Umbilical cord (tissue), 2 donors: ENCODE results near the gene RAP1B. TPM values are rescaled to one million over a fixed set of nuclear protein-coding genes. Genes with fewer than 3 reads are reported as not detected.
A peak's percentile ranks its signal among the peaks of the same experiment; 100 is the strongest.
"Not testable (repeated sequence)": the region's sequence is repeated elsewhere in the genome, so short reads cannot be mapped to it uniquely, and the experiment has no call there.

ENCODE experiments used
- DNase-seq: peaks from one replicate; pipeline ENCODE4 v3.0.0-alpha.2; 2015; ENCODE audit warnings: low spot score
- total RNA-seq: library from RNA; depleted of rRNA; stranded (reverse); fragments of >200 nt; gene quantifications from one replicate; pipeline ENCODE4 v1.2.3, GENCODE V29; 2014; ENCODE audit warnings: low replicate concordance; ENCODE audit not compliant: insufficient read depth

RAP1B gene
- total RNA-seq, 1 donor from 2014 or later = 103 TPM

DNA sequence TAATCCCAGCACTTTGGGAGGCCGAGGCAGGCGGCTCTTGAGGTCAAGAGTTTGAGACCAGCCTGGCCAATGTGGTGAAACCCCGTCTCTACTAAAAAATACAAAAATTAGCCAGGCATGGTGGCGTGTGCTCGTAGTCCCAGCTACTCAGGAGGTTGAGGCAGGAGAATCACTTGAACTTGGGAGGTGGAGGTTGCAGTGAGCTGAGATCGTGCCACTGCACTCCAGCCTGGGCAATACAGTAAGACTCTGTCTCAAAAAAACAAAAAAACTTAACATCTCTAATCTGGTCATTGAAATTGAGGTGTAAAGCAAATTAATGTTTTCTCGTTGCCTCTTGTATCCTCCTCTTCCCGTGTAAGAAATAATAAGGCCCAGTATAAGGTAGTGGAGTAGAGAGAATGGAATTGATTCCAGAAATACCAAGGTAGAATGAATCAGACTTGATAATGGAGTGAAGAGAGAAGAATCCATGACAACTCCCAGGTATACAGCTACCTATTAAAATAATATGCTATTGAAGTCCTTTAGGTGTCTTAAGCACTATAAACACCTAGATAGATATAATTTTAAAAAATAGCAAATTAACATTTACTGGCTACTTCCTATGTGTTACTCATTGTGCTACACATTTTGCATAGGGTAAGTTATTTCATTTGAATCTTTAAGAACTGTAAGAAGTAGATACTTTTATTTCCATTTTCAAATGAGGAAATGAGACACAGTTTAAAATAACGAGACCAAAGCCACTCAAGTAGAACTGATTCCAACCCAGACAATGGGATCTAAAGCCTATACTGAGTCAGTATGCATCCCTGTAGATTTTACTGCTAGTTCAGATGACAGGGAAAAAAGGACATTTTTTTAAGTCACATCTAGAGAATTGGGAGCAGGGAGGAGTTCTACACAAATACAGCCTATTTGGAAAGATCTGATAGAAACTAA lies 23.2 kb downstream of the RAP1B start:
- no peak for DNase-seq

DNA sequence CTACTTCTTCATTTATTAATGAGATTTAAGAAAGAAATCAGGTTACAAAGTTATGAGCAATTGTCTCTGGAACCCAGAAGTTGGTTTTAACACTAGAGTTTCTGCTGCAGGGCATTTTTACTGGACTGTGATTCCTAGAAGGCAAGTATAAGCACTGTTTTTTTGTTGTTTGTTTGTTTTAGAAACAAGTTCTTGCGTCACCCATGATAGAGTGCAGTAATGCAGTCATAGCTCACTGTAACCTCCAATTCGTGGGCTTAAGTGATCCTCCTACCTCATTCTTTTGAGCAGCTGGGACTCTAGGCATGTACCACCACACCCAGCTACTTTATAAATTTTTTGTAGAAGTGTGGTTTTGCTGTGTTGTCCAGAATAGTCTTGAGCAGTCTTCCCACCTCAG lies 25.6 kb downstream of the RAP1B start:
- DNase-seq = no peak

DNA sequence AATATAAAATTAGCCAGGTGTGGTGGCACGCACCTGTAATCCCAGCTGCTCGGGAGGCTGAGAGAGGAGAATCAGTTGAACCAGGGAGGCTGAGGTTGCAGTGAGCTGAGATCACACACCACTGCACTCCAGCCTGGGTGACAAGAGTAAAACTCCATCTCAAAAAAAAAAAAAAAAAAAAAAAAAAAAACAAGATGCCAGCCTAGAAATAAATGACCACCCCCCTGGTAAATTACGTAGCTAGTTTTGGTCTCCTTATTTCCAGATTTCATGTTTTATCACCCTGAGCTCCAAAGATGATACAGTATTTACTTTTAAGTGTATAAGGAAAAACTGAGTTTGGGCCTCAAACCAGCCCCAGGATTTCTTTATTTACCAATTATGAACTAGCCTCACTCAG lies 26.7 kb downstream of the RAP1B start:
- not testable (repeated sequence) for DNase-seq

DNA sequence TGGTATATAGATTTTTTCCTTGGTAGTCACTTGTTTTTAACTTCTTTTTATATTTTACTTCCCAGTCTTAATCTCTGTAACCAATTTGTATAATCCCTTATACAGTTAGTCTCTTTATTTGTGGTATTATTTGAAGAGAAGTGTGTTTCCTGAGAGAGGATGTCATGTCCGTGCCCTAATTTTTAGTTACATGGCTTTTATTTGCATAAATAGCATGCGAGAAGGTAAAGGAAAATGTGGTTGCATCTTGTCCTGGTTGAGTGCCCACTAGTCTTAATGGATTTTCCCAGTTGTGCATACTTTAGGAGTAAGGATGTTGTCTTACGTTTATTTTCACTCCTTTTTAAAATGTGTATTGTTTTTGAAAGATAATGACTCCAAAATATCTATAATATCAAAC lies 27.5 kb downstream of the RAP1B start:
- DNase-seq = no peak

DNA sequence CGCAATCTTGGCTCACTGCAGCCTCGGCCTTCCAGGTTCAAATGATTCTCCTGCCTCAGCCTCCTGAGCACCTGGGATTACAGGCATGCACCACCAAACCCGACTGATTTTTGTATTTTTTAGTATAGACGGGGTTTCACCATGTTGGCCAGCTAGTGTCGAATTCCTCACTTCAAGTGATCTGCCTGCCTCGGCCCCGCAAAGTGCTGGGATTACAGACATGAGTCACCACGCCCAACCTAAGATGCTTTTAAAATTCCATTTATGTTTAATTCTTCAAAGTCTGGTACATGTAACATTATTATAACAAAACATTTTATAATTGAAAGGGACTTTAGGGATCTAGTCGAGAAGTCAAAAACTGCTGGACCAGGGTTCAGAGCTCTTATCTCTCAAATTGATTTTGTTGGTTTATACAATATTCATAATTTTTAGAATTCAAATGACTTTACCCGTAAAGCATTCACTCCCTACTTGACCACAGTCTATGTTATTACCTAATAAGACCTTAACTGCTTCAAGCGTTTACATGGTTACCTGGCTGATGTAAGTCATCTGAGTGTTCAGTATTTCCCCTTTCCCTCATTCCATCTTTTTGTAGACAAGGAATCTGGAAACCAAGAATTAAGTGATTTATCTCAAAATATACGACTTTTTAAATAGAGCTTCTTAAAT lies 28.2 kb downstream of the RAP1B start:
- DNase-seq = no peak

DNA sequence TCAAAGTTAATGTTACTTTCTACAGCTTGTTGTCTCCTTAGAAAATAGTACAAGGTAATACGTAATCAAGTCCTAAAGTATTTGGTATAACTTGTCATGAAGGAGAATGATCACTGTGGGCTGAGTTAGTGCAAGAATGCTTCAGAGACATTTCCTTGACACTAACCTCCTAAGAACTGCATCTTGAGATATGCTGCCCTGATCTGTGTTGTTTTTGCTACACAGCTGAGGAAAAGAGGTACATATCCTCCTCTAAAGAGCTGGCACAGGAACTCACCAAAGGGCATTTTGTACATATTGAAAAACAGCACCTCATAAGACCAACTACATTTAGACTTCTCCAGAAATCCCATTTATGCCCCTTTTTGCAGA lies 28.7 kb downstream of the RAP1B start:
- DNase-seq = no peak

DNA sequence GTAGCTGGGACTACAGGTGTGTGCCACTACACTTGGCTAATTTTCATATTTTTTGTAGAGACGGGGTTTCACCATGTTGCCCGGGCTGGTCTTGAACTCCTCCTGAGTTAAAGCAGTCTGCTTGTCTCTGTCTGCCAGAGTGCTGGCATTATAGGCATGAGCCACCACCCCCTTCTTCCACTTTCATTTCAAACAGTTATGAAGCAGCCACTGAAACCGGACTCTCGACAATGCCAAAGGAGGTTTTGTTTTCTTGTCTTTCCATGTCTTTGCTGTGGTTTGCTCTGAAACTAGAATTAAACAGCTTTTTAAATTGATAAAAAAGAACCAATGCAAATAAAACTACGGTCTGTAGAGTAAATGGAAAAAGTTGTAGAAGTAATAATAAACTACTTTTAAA lies 30.4 kb downstream of the RAP1B start:
- no peak for DNase-seq

DNA sequence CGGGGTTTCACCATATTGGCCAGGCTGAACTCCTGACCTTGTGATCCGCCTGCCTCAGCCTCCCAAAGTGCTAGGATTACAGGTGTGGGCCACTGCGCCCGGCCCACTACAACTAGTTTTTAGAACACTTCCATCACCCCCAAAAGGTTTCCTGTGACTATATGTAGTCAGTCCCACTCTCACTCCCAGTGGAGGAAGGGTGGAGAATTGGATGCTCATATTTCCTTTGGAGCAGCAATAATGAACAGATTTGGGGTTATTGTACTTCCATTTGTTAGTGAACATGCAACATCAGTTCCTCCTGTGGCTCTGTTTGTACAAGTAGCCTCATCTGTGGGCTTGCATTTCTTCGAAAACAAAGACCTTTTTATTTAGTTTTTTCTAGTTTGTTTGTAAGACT lies 35.8 kb downstream of the RAP1B start:
- DNase-seq = no peak

DNA sequence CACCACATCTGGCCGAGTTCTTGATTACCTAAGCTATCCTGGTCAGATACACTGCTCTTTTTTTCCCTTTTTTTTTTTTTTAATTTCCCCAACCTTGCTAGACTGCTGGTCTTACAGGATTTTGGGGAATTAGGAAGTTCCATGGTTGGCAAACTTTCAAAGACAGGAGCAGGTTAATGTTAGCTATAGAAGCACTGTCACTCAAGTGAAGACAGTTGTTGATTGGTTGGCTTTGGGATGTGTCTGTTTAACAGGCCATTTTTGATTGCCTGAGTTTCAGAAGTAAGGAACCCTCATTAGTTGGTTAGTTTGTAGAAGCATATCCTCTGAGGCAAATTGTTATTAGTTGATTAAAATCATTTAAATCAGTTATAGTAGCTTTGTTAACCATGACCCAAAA lies 36.8 kb downstream of the RAP1B start:
- no peak for DNase-seq

DNA sequence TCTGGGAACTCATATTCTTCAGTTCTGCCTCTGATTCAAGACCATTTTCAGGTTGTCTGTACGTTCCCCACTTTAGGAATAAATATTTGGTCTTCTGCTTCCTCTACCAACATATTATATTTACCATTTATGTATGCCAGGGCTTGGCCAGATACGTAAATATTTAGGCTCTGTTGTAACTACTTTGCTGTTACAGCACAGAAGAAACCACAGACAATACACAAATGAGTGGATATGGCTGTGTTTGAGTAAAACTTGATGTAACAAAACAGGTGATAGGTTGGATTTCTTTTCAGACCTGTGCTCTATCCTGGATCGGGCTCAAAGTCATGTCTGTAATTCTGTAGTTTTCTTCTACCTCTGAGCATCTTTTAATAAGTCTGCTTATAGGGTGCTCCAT lies 37.5 kb downstream of the RAP1B start:
- DNase-seq = no peak

DNA sequence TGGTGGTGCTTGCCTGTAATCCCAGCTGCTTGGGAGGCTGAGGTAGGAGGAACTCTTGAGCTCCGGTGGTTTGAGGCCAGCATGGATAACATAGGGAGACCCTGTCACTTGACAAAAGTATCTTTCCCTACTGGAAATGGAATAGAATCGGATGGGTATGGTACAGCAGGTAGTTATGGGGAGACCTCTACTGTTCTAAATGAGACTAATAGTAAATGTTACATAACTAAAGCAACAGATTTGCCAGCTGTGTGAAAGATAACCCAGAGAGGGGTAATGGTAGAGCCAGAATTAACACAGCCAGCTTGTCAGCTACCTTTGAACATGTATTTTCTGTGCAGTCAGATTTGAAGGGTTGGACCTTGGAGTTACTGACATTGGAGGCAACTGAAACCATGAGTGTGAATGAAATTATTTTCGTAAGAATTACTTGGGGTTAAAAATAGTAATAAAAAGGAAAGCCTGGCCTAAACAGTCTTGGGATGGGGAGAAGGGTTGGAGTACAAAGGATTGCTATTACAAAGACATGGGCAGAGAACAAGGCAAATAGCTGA lies 54.4 kb downstream of the RAP1B start:
- DNase-seq = no peak

DNA sequence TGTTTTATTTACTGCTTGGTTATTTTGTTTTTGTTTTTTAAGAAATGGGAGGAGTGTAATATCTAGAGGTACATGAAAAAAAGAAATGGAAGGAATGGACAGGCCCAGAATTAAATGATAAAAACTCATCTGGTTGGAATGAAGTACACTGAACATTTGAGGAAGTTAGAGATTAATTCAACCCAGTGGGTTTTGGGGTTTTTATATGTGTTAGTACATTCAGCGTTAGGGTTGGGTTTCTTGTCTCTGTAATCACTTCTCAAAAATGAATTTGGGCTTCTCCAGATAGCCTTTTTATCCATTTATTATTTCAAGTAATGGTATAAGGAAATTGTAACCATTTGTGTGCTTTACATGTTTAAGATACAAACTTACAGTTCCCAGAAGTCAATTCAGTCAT lies 56.6 kb downstream of the RAP1B start:
- no peak for DNase-seq

DNA sequence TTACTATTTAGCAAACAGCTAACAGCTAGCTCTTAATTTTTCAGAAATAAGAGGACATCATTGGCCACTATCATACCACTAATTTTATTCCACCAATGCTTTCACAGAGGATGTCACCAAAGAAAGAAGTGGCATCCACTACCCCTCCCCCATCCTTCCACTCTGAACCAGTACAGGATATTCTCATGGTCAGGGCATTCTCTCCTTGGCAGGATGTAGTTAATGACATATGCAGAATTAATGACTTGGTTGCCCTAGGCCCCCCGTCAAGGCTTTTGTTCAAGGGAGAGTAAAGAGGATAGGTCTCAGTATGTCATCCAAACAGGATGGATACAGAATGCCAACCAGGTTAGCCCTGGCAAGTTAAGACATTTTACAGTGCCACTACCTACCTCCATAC lies 57.2 kb downstream of the RAP1B start:
- no peak for DNase-seq

DNA sequence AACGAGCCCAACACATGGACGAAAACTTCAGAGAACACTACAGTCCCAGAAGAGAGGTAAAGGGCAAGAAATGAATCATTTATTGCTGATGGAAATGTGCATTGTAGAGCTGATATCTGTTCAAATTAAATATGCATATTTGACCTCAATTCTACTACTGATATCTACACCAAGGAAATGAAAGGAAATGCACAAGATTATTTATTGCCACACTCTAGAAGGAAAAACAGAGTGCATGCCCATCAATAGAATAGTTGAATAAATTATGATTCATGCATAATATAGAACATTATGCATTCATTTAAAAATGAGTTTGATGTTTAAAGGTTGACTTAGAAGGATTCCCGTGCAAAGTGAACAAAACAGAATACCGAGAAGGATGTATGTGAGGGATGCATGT lies 60.5 kb downstream of the RAP1B start:
- no peak for DNase-seq

DNA sequence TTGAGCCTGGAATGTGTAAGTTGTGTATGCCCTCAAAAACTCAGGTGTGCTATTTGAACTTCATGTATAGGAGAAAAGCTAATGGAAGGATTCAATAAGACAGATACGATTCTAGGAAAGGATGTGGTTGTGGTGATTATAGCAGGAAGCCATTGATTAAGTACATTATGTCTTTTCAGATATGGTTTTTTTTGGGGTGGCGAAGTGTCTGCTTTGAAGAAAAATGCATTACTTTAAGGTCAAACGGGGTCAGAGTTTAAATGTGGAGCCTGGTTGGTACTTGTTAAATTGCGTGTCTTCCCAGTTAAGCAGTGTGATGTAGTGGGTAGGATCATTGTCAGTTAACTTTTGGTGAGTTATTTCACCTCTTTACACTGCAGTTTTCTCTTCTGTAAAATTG lies 63.1 kb downstream of the RAP1B start:
- no peak for DNase-seq

DNA sequence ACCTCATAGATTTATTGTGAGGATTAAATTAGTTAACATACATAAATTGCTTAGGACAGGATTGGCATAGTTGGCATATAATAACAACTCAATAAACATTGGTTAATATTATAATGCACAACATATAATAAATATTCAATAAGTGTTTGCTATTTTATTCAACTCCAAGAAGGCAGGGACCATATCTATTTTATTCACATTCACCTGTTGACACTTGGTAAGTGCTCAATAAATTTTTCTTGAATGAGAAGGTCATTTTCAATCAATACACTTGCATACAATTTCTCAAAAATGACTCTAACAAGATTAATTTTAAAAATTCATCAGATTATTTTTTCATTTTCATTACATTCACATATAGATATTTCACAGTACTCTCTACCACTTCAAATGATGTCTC lies 63.7 kb downstream of the RAP1B start:
- DNase-seq = no peak

DNA sequence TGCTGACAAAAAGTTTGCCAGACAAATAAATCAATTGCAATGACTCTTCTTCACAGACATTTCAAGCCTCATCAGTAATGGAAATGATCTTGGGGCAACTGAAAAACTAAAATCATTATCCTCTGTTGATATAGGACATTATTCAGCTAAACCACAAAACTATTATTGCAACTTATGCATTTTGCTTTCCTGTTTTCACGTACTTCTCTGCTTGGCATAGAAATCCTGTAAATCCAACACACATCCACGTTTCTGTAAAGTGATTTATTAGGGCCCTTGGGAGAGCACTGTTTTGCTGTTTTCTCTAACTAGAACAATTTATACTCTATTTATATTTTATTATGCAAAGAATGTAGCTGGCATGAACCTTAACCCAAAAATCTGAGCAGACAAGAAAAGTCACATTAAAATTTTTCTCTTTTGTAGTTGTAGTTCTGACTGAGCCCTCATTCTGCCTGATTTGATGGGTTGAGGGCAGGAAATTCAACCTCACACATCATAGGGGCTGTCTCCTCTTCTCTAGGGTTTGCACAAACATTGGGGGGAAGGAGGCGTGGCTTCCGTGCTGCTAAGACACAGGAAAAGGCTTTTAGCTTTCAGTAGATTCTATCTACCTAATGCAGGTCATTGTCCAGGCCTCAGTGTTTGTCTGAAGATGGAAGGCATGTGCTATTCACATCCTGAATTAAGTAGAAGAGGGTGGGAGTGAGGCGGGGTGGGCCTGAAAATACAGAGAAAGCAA lies 64.6 kb downstream of the RAP1B start:
- no peak for DNase-seq

DNA sequence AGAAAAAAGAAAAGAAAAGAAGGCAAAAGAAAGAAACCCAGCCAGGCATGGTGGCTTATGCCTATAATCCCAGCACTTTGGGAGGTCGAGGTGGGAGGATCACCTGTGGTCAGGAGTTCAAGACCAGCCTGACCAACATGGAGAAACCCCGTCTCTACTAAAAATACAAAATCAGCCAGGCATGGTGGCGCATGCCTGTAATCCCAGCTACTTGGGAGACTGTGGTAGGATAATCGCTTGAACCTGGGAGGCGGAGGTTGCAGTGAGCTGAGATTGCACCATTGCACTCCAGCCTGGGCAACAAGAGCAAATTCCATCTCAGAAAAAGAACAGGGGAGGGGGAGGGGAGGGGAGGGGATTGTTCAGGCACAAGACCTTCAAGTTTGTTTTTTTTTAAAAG lies 66.2 kb downstream of the RAP1B start:
- DNase-seq = not testable (repeated sequence)

DNA sequence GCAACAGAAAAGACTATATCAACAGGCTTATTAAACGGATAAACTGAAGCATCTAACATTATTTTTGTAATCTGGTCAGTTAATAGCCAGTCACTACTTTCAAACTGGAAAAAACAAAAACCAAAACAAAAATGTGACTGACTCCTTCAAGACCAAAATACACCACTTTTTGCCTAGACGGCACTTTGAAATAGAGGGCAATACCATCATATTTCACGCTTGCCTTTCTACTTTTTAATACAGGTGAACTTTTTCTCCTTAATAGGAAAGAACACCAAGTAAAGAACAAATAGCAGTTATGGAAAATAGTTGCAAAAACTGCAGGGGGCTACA lies 75.5 kb downstream of the RAP1B start:
- no peak for DNase-seq

DNA sequence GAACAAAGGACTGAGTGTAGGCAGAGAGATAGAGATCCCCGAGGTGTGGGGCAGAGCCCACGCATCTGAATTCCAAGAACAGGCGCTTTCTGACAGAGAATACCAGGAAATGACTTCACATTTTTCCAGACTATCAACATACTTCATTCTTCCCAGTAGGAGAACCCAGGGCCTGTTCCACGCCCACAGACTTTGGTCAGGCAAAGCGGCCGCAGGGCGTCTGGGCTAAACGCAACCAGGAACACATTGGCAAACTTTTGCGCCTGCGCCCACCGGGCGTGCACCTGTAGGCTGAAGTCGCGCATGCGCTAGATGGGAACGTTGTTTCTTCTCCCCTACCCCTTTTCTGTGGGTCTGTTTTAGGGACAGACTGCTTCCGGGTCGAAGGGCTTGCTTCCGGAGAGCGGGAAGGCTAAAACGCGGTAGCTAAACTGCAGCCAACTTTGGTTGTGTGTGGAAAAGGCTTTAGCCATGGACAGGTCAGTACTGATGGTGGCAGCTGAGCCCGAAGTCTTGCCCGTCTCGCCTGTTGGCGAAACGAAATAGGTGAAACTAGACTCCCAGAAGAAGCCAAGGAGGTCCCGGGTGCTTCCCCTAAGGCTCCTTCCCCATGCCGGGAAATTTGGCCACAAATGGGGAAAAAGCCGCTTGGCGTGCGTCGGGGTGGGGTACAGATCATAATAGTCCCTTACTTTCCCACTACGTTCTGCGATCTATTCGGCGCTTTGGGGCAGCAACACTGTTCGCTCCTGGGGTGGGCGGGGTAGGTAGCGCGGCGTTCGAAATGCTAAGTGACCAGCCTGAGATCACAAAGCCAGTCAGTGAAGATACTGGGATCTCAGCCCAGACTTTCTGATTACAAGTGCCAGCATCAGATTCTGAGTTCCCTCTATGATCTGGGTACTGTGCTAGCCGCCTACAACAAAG lies 76.2 kb downstream of the RAP1B start, which contains the start of gene NUP107:
Gene NUP107, plus strand, starts transcription at position 384 of the 927 bp plus-strand sequence. Its CDS starts 88 bp downstream, at position 472.
- peak; percentile 99 for DNase-seq

DNA sequence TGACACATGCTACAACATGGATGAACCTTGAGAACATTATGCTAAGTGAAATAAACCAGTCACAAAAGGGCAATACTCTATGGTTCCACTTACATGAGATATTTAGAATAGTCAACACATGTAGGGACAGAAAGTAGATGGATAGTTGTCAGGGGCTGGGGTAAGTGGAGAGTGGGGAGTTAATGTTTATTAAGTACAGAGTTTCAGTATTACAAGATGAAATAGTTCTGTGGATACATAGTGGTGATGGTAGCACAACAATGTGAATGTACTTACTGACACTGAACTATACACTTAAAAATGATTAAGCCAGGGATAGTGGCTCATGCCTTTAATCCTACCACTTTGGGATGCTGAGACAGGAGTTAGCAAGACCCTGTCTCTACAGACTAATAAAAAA lies 84.8 kb downstream of the RAP1B start:
- DNase-seq = no peak
